ENCODE measurements around the gene PNMA6F.

GRCh38 chrX:153319295-153320046 lies 2.1 kb downstream of the PNMA6F start:
- TF ChIP-seq CTCF (IDR thresholded peaks at IDR 0.05) (no peak), POLR2A (IDR thresholded peaks at IDR 0.05) (no peak)
